PC-9 (cell line): Measurements from ENCODE around the gene SYTL1. TPM values are rescaled to one million over a fixed set of nuclear protein-coding genes. Genes with fewer than 3 reads are reported as not detected.

ENCODE experiments used
- BruUV-seq: library from RNA; stranded (reverse); fragments of 400-500 nt; replicated peaks from 2 replicates; lab custom pipeline; 2021; lab: Mats Ljungman, UMichigan
- CTCF ChIA-PET: fragments of 300-600 bp; sonication (Branson Sonifier 250); formaldehyde crosslinking; loops from one replicate; lab custom pipeline; 2022; ENCODE audit warnings: antibody characterized with exemption; lab: Charles Lee
- POLR2A ChIA-PET: fragments of 300-600 bp; sonication (Branson Sonifier 250); formaldehyde crosslinking; loops from one replicate; lab custom pipeline; 2022; ENCODE audit warnings: antibody characterized with exemption; ENCODE audit not compliant: unreplicated experiment; lab: Charles Lee
- DNase-seq, 2 experiments: peaks; one replicate each; pipeline versions ENCODE4 v3.0.0 to v3.0.0-alpha.2; 2015 to 2022; ENCODE audit warnings: mixed read lengths in 1 of 2
- H2AFZ ChIP-seq: fragments of 200-600 bp; sonication (generic); 2 replicates; pipeline ENCODE4 v1.8.1; 2017; ENCODE audit warnings: antibody characterized with exemption
- H3F3A ChIP-seq: fragments of 200-600 bp; sonication (generic); 2 replicates; pipeline ENCODE4 v1.8.1; 2017; ENCODE audit warnings: antibody characterized with exemption, mild to moderate bottlenecking, low read depth; ENCODE audit not compliant: insufficient read depth
- H3K27ac ChIP-seq: fragments of 200-600 bp; sonication (generic); 2 replicates; pipeline ENCODE4 v1.6.1; 2016; ENCODE audit warnings: mixed run types
- H3K27me3 ChIP-seq: fragments of 200-600 bp; sonication (generic); 2 replicates; pipeline ENCODE4 v1.6.1; 2016; ENCODE audit warnings: low read depth, mixed run types; ENCODE audit not compliant: insufficient read depth
- H3K36me3 ChIP-seq: fragments of 200-600 bp; sonication (generic); 2 replicates; pipeline ENCODE4 v1.6.1; 2016; ENCODE audit warnings: low read depth, mixed run types
- H3K4me1 ChIP-seq: fragments of 200-600 bp; sonication (generic); replicated peaks from 2 replicates; pipeline ENCODE4 v1.6.1; 2016; ENCODE audit warnings: mixed run types; ENCODE audit not compliant: insufficient read depth
- H3K4me2 ChIP-seq: fragments of 200-600 bp; sonication (generic); 2 replicates; pipeline ENCODE4 v1.6.1; 2017; ENCODE audit warnings: mixed run types
- H3K4me3 ChIP-seq: fragments of 200-600 bp; sonication (generic); 2 replicates; pipeline ENCODE4 v1.6.1; 2016; ENCODE audit warnings: mixed run types
- H3K79me2 ChIP-seq: fragments of 200-600 bp; sonication (generic); 2 replicates; pipeline ENCODE4 v1.6.1; 2017; ENCODE audit warnings: low read depth, mixed run types
- H3K9me2 ChIP-seq: fragments of 200-600 bp; sonication (generic); 2 replicates; pipeline ENCODE4 v1.8.1; 2017; ENCODE audit warnings: mild to moderate bottlenecking; ENCODE audit not compliant: insufficient read depth
- H3K9me3 ChIP-seq: fragments of 200-600 bp; sonication (generic); 2 replicates; pipeline ENCODE4 v1.8.1; 2016; ENCODE audit warnings: low read depth; ENCODE audit not compliant: insufficient read depth
- H4K20me1 ChIP-seq: fragments of 200-600 bp; sonication (generic); 2 replicates; pipeline ENCODE4 v1.8.1; 2017; ENCODE audit not compliant: insufficient read depth
- EZH2 ChIP-seq: fragments of 200-600 bp; sonication (generic); IDR thresholded peaks from 2 replicates; pipeline ENCODE4 v1.8.0; 2017; ENCODE audit warnings: antibody characterized with exemption, low read depth
- intact Hi-C: fragments of 100-400 bp; cut with micrococcal nuclease; formaldehyde crosslinking; loops from one replicate; pipeline ENCODE4 v1.10.0; 2022; ENCODE audit not compliant: unreplicated experiment
- total RNA-seq: library from RNA; stranded (reverse); gene quantifications from 2 replicates; pipeline ENCODE4 v1.2.3, GENCODE V29; 2021
- TF ChIP-seq, protein P1 (sequence below): fragments of 200-600 bp; sonication (generic); conservative IDR thresholded peaks from 2 replicates; pipeline ENCODE4 v1.6.1; 2017; ENCODE audit warnings: mixed run types, antibody characterized with exemption, mild to moderate bottlenecking, moderate library complexity

SYTL1 gene
- total RNA-seq, 1 experiment from 2014 or later = 43.7 TPM

DNA sequence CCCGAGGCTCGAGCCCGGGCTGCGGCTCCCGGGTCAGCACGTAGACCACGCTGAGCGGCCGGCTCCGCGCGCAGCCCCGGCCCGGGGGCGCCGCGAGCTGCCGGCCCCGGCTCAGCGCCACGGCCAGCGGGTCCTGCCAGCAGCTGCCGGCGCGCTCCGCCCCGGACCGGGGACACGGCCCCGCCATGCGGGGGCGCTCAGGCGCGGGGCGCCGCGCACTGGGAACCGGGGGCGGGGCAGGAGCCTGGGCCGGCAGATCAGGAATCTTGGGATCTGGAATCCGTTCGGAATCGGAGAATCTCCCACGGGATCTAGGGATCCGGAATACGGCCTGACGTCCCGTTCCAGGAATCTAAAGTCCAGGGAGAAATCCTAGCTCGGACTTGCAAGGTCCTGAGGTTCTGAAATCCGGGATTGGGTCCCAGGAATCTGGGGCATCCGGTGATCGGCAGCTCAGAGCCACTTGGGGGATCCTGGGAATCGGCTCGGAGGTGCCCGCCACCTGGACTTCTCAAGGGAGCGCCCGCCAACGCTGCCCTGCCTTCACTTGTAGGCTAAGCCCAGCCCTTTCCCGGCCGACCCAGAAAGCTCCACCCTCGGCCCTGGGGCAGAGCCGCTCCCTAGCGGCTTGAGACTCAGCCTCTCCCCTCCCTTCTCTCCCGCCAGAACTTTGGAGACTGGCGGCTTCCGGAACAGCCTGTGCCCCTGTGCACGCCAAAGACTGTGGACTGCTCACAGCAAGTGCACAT lies 24.8 kb downstream of the SYTL1 start, which contains the start of gene MAP3K6:
Gene MAP3K6 (minus strand): TSS at position 551 of the 749 bp plus-strand sequence. CDS start 364 bp downstream, at position 187.
- peak within 1 kb of the TSS; percentile 87 for H3K4me2 ChIP-seq
- POLR2A ChIA-PET = interaction anchor here (0.6 to 0.8 kb wide), 2 partner anchors 25 to 436 kb away, joined by 4 to 17 read pairs; partner anchors contain the start of gene SYTL1
- no peaks in the 10 kb centered on the region for H3K9me2 ChIP-seq
- intact Hi-C loops = loop anchor here (1.0 to 5.0 kb wide), 3 partner anchors 16 to 44 kb away; partner anchors contain the start of genes CD164L2 and TMEM222
- DNase-seq = peak; percentile 51 to 83
- TF ChIP-seq, protein P1, sequence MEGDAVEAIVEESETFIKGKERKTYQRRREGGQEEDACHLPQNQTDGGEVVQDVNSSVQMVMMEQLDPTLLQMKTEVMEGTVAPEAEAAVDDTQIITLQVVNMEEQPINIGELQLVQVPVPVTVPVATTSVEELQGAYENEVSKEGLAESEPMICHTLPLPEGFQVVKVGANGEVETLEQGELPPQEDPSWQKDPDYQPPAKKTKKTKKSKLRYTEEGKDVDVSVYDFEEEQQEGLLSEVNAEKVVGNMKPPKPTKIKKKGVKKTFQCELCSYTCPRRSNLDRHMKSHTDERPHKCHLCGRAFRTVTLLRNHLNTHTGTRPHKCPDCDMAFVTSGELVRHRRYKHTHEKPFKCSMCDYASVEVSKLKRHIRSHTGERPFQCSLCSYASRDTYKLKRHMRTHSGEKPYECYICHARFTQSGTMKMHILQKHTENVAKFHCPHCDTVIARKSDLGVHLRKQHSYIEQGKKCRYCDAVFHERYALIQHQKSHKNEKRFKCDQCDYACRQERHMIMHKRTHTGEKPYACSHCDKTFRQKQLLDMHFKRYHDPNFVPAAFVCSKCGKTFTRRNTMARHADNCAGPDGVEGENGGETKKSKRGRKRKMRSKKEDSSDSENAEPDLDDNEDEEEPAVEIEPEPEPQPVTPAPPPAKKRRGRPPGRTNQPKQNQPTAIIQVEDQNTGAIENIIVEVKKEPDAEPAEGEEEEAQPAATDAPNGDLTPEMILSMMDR = no peak
- TF ChIP-seq EZH2 = no peak
- H3F3A ChIP-seq = no peaks in the 10 kb centered on the region
- H3K27ac ChIP-seq = no peak within 1 kb of the TSS
- peak within 1 kb of the TSS; percentile 99 for H2AFZ ChIP-seq
- H3K4me1 ChIP-seq = peaks cover 9% of the 10 kb centered on the region; the same call in 1 of the 2 replicates
- BruUV-seq = TSS peak; percentile 44
- H4K20me1 ChIP-seq = no peaks in the 10 kb centered on the region
- no peaks in the 10 kb centered on the region for H3K27me3 ChIP-seq
- CTCF ChIA-PET = interaction anchor here (0.6 to 1.1 kb wide), 5 partner anchors 12 to 66 kb away, joined by 3 to 7 read pairs (median 3); partner anchors contain the start of gene CD164L2
- no peaks in the 10 kb centered on the region for H3K79me2 ChIP-seq
- no peaks in the 10 kb centered on the region for H3K36me3 ChIP-seq
- H3K4me3 ChIP-seq = peak within 1 kb of the TSS; percentile 70
- H3K9me3 ChIP-seq = no peaks in the 10 kb centered on the region

GRCh38 chr1:27367160-27367650 lies 25.4 kb downstream of the SYTL1 start:
- BruUV-seq = TSS peak; percentile 60
- H3K27ac ChIP-seq = no peak overlapping the region
- no peaks in the 10 kb centered on the region for H4K20me1 ChIP-seq
- peaks cover 9% of the 10 kb centered on the region; the same call in 1 of the 2 replicates for H3K4me1 ChIP-seq
- H3K9me2 ChIP-seq = no peaks in the 10 kb centered on the region
- H3K36me3 ChIP-seq = no peaks in the 10 kb centered on the region
- H3K9me3 ChIP-seq = no peaks in the 10 kb centered on the region
- ChIA-PET POLR2A (interaction anchor here (0.6 kb wide), 1 partner anchor 437 kb away, joined by 17 read pairs; no protein-coding TSS in a partner anchor), CTCF (interaction anchor here (0.6 to 1.1 kb wide), 4 partner anchors 11 to 67 kb away, joined by 3 to 7 read pairs (median 3); no protein-coding TSS in a partner anchor)
- no peak for DNase-seq
- H3K27me3 ChIP-seq = no peaks in the 10 kb centered on the region
- intact Hi-C loops = loop anchor here (2.0 to 5.0 kb wide), 2 partner anchors 16 to 45 kb away; partner anchors contain the start of genes CD164L2 and TMEM222
- TF ChIP-seq, protein P1 = no peak
- no peak for TF ChIP-seq EZH2
- peak overlapping the region; percentile 70; the same call in 1 of the 2 replicates for H3K4me3 ChIP-seq
- no peaks in the 10 kb centered on the region for H3K79me2 ChIP-seq
- H3K4me2 ChIP-seq = peak overlapping the region; percentile 87
- H2AFZ ChIP-seq = peak overlapping the region; percentile 99; the same call in 1 of the 2 replicates
- no peaks in the 10 kb centered on the region for H3F3A ChIP-seq
